Activated CD4-positive, CD25-positive, alpha-beta regulatory T cell treated with anti-CD3 and anti-CD28 coated beads, Interleukin-2, amount 50 U/mL, for 24 hours (primary cell): ENCODE measurements around the gene GCH1.

Source experiments
- ATAC-seq, 2 donors: fragments of 150-1000 bp; cut with Tn5 transposase; one replicate each; pipeline ENCODE4 v1.10.0; 2021; ENCODE audit warnings: mild to moderate bottlenecking in 1 of 2, moderate library complexity in 1 of 2

GCH1 gene

DNA sequence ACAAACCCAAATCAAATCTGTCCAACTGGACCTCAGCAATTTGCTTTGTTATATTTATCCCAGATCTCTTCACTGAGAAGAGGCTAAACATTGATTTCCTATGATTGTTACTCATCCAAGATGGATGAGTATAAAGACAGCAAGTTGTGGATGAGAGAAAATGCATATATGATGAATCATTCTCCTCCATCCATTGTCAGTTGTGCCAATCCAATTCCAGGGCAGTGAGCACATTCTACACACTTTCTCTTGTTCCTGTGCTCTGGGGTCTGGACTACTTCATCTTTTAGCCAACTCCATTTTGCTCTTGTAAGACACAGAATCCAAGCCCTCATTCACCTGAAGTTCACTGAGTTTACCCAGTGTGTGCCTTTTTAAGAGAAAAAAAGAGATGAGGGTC, 105.7 kb downstream of the GCH1 start:
- ATAC-seq: no peak

DNA sequence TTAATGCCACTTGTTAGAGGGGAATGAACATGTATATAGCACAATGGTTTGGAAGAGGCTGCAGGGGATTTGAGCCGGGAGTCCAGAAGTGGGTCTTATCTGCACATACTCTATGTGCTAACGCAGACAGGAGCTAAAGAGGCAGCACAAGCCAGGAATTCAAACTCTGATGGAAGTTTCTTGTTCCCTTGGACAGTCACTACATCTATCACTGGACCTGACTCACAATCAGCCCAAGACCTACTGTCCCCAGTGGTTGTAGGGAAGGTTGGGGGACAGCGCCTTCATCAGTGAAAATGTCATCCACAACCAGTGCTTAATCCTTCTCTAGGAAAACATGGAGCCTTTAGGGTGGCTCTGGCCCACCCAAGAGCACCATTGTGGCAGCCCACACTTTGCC, 107.8 kb downstream of the GCH1 start:
- no peak for ATAC-seq

DNA sequence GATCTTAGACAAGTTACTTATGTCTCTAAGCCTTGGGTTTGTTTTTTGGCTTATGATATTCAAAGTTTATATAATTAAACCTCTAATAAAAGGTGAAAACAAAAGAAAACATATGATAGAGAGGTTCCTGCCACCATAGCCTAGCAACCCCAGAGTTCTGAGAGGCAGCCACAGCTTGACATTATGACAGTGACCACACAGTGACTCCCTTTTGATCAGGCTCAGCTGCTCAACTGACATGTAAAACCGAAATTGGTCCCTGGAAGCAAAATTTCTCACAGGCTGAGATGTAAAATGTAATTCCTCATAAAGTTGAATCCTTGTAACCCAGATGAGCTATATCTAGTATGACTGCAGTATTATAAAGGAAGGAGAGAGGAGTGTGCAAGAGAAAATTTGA, 108.5 kb downstream of the GCH1 start:
- ATAC-seq: no peak

DNA sequence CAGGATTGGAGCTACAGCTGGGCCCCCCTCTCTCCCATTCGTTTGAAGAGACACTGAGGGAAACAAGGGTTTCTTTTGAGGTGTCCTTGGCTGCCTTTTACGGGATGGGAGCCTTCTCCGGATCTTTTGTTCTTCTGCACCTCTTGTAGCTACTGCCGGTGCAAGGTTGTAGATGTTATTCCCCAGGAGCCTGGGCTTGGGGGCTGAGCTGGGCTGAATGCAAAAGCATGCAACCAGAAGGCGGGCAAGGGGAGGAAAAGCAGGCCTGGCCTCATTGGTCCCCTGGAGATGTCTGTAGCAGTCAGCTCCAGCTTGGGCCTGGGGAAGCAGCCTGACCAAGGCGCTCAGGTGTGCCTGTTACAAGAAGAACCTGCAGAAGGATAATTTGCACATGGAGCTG, 110.3 kb downstream of the GCH1 start:
- no peak for ATAC-seq
